Osteoblast (primary cell): Measurements from ENCODE around the gene PHYKPL. TPM values are rescaled to one million over a fixed set of nuclear protein-coding genes. Genes with fewer than 3 reads are reported as not detected.

Experiments
- DNase-seq: peaks from one replicate; pipeline ENCODE4 v3.0.0; 2011; ENCODE audit warnings: low spot score, mixed read lengths; ENCODE audit not compliant: insufficient read length; ENCODE audit errors: missing footprints
- H2AFZ ChIP-seq: 2 replicates; pipeline ENCODE4 v1.6.0; 2011; ENCODE audit warnings: mild to moderate bottlenecking, low read length
- H3K27ac ChIP-seq: 2 replicates; pipeline ENCODE4 v1.5.1; 2011; ENCODE audit warnings: mild to moderate bottlenecking, low read depth, low read length, moderate library complexity
- H3K27me3 ChIP-seq: 2 replicates; pipeline ENCODE4 v1.6.0; 2012; ENCODE audit warnings: mild to moderate bottlenecking, control low read depth, inconsistent platforms, low read length, moderate library complexity; ENCODE audit not compliant: insufficient read depth
- H3K36me3 ChIP-seq: 2 replicates; pipeline ENCODE4 v1.5.1; 2011; ENCODE audit warnings: mild to moderate bottlenecking, low read length, control low read depth, moderate library complexity; ENCODE audit not compliant: insufficient read depth
- H3K4me1 ChIP-seq: 2 replicates; pipeline ENCODE4 v1.5.1; 2011; ENCODE audit warnings: mild to moderate bottlenecking, low read length, control low read depth, moderate library complexity; ENCODE audit not compliant: insufficient read depth
- H3K4me2 ChIP-seq: 2 replicates; pipeline ENCODE4 v1.6.0; 2011; ENCODE audit warnings: mild to moderate bottlenecking, low read length; ENCODE audit not compliant: insufficient read depth
- H3K4me3 ChIP-seq: fragments of 200-600 bp; sonication (generic); 3 replicates; pipeline ENCODE4 v1.5.1; 2012; ENCODE audit warnings: mild to moderate bottlenecking, low read length, inconsistent platforms; ENCODE audit not compliant: insufficient read depth
- H3K79me2 ChIP-seq: 2 replicates; pipeline ENCODE4 v1.6.0; 2012; ENCODE audit warnings: mild to moderate bottlenecking, low read length, control low read depth, inconsistent platforms; ENCODE audit not compliant: insufficient read depth
- H3K9me3 ChIP-seq: 2 replicates; pipeline ENCODE4 v1.5.1; 2011; ENCODE audit warnings: low read depth, low read length, control low read depth
- H4K20me1 ChIP-seq: 2 replicates; pipeline ENCODE4 v1.6.0; 2012; ENCODE audit warnings: mild to moderate bottlenecking, low read length, control low read depth; ENCODE audit not compliant: insufficient read depth
- total RNA-seq: library from RNA; depleted of rRNA; stranded (reverse); fragments of >200 nt; gene quantifications from 2 replicates; pipeline ENCODE4 v1.2.3, GENCODE V29; 2012
- TF ChIP-seq, protein P1 (sequence below): IDR thresholded peaks from 2 replicates; pipeline ENCODE4 v1.5.1; 2011; ENCODE audit warnings: mild to moderate bottlenecking, low read depth, low read length, moderate library complexity; ENCODE audit errors: extremely low read depth

PHYKPL gene
- total RNA-seq, 1 donor, result 35.1 TPM

DNA sequence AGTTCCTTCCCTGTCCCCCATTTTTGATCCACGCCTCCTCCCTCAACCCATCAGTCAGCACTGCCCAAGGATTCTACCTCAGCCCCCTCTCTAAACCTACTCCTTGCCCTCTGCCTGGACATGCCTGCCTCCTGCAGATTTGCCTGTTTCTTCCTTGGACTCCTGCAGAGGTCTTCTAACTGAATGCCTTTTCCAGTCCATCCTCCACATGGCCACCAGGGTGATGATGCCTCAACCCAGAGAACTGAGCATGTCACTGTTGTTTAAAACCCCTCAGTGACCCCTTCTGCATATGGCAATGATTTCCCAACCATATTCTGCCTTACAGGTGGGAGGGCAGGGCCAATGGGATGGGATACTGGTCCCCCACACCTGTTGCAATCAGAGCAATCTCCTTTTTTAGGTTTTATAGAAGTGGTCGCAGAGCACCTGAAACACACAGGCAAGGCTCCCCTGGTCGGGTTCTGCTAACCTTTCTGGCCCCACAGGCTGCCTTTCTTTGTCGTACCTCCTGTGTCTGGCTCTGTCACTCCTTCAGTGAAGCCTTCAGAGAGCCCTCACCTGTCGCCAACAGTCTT, 9.3 kb downstream of the PHYKPL start:
- H3K4me1 ChIP-seq, result peaks cover 6% of the 10 kb centered on the region
- no peaks in the 10 kb centered on the region for H3K9me3 ChIP-seq
- H3K4me3 ChIP-seq, result no peak overlapping the region
- no peak overlapping the region for H3K27ac ChIP-seq
- peaks cover 46% of the 10 kb centered on the region for H4K20me1 ChIP-seq
- H3K36me3 ChIP-seq, result peaks cover 42% of the 10 kb centered on the region
- no peaks in the 10 kb centered on the region for H3K27me3 ChIP-seq
- H2AFZ ChIP-seq, result no peak overlapping the region
- TF ChIP-seq, protein P1, sequence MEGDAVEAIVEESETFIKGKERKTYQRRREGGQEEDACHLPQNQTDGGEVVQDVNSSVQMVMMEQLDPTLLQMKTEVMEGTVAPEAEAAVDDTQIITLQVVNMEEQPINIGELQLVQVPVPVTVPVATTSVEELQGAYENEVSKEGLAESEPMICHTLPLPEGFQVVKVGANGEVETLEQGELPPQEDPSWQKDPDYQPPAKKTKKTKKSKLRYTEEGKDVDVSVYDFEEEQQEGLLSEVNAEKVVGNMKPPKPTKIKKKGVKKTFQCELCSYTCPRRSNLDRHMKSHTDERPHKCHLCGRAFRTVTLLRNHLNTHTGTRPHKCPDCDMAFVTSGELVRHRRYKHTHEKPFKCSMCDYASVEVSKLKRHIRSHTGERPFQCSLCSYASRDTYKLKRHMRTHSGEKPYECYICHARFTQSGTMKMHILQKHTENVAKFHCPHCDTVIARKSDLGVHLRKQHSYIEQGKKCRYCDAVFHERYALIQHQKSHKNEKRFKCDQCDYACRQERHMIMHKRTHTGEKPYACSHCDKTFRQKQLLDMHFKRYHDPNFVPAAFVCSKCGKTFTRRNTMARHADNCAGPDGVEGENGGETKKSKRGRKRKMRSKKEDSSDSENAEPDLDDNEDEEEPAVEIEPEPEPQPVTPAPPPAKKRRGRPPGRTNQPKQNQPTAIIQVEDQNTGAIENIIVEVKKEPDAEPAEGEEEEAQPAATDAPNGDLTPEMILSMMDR, result no peak
- no peak for DNase-seq
- H3K4me2 ChIP-seq, result no peak overlapping the region
- H3K79me2 ChIP-seq, result peaks cover 31% of the 10 kb centered on the region

- Histone ChIP-seq H3K36me3 (peaks cover 40% of the 10 kb centered on the region), H3K9me3 (no peaks in the 10 kb centered on the region), H3K27ac (no peak overlapping the region), H4K20me1 (peaks cover 40% of the 10 kb centered on the region), H3K4me3 (no peak overlapping the region), H3K4me2 (no peak overlapping the region), H3K27me3 (no peaks in the 10 kb centered on the region), H3K4me1 (no peaks in the 10 kb centered on the region), H3K79me2 (peaks cover 28% of the 10 kb centered on the region), H2AFZ (no peak overlapping the region)
- DNase-seq, result no peak
- TF ChIP-seq, protein P1, result no peak
Measured at GRCh38 chr5:178222292-178222691, 10.3 kb downstream of the PHYKPL start.

- Histone ChIP-seq H3K4me3 (no peak overlapping the region), H2AFZ (no peak overlapping the region), H3K4me2 (no peak overlapping the region), H3K36me3 (peaks cover 43% of the 10 kb centered on the region), H3K79me2 (peaks cover 24% of the 10 kb centered on the region), H3K27me3 (no peaks in the 10 kb centered on the region), H3K27ac (no peak overlapping the region), H3K9me3 (no peaks in the 10 kb centered on the region), H3K4me1 (no peaks in the 10 kb centered on the region), H4K20me1 (peaks cover 37% of the 10 kb centered on the region)
- TF ChIP-seq, protein P1, result no peak
- no peak for DNase-seq
Measured at GRCh38 chr5:178221853-178222252, 10.7 kb downstream of the PHYKPL start.

- TF ChIP-seq, protein P1, result no peak
- H3K4me3 ChIP-seq, result no peak overlapping the region
- peaks cover 40% of the 10 kb centered on the region for H4K20me1 ChIP-seq
- peak; percentile 38 for DNase-seq
- H3K4me2 ChIP-seq, result no peak overlapping the region
- no peak overlapping the region for H2AFZ ChIP-seq
- H3K36me3 ChIP-seq, result peaks cover 49% of the 10 kb centered on the region
- H3K27me3 ChIP-seq, result no peaks in the 10 kb centered on the region
- H3K79me2 ChIP-seq, result peaks cover 21% of the 10 kb centered on the region
- no peaks in the 10 kb centered on the region for H3K9me3 ChIP-seq
- H3K27ac ChIP-seq, result no peak overlapping the region
- H3K4me1 ChIP-seq, result no peaks in the 10 kb centered on the region
Measured at GRCh38 chr5:178221282-178221681, 11.3 kb downstream of the PHYKPL start.
